ENCODE measurements around the gene DPF1. TPM values are rescaled to one million over a fixed set of nuclear protein-coding genes. Genes with fewer than 3 reads are reported as not detected.

The DPF1 gene
- total RNA-seq, 2 experiments from 2014 or later: not detected

DNA sequence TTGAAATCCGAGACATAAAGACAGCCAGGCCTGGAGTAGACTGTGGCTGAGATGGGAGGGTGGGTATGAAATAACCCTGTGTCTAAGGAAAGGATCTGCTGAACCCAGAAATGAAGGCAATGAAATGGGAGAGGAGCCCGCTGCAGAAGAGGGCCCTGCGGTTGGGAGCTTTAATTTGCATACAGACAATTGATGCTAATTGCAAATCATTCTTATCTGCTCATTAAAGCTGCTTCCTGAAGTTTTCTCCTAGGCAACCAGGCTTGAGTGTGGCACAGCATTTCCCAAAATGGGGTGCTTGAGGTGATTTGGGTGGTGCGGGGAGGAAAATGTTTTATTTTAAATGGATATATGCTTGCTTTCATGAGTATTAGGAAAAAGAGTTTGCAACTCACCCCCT lies 55.4 kb downstream of the DPF1 start:
- Histone ChIP-seq H3K27me3 (ENCODE audit: control insufficient read depth in 1 of 2, insufficient read depth in 2 of 2, low read length in 2 of 2) (no peaks in the 10 kb centered on the region), H3K27ac (ENCODE audit: low read depth in 1 of 2, low read length in 2 of 2) (no peak overlapping the region), H3K9me3 (ENCODE audit: control insufficient read depth in 1 of 2, insufficient read depth in 1 of 2, low read length in 2 of 2) (no peaks in the 10 kb centered on the region), H3K36me3 (ENCODE audit: insufficient read depth, low read length) (peaks cover 14% of the 10 kb centered on the region), H3K4me3 (ENCODE audit: low read length) (no peak overlapping the region), H3K4me1 (ENCODE audit: insufficient read depth, low read length) (no peaks in the 10 kb centered on the region)
- Mint-ChIP-seq H3K9me3 (no peaks in the 10 kb centered on the region), H3K27ac (no peak overlapping the region), H3K36me3 (ENCODE audit: low read depth) (peaks cover 61% of the 10 kb centered on the region), H3K4me3 (no peak overlapping the region), H3K4me1 (ENCODE audit: low read depth) (no peaks in the 10 kb centered on the region), H3K27me3 (no peaks in the 10 kb centered on the region)
- ATAC-seq (ENCODE audit: poor library complexity) (no peak), DNase-seq (no peak)
- intact Hi-C loops (cut with DNase I, micrococcal nuclease): no loop called here
- TF ChIP-seq, protein P1, sequence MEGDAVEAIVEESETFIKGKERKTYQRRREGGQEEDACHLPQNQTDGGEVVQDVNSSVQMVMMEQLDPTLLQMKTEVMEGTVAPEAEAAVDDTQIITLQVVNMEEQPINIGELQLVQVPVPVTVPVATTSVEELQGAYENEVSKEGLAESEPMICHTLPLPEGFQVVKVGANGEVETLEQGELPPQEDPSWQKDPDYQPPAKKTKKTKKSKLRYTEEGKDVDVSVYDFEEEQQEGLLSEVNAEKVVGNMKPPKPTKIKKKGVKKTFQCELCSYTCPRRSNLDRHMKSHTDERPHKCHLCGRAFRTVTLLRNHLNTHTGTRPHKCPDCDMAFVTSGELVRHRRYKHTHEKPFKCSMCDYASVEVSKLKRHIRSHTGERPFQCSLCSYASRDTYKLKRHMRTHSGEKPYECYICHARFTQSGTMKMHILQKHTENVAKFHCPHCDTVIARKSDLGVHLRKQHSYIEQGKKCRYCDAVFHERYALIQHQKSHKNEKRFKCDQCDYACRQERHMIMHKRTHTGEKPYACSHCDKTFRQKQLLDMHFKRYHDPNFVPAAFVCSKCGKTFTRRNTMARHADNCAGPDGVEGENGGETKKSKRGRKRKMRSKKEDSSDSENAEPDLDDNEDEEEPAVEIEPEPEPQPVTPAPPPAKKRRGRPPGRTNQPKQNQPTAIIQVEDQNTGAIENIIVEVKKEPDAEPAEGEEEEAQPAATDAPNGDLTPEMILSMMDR (IDR thresholded peaks at IDR 0.05): no peak
- CTCF ChIA-PET: no interaction called here
- POLR2A ChIA-PET: no interaction called here

DNA sequence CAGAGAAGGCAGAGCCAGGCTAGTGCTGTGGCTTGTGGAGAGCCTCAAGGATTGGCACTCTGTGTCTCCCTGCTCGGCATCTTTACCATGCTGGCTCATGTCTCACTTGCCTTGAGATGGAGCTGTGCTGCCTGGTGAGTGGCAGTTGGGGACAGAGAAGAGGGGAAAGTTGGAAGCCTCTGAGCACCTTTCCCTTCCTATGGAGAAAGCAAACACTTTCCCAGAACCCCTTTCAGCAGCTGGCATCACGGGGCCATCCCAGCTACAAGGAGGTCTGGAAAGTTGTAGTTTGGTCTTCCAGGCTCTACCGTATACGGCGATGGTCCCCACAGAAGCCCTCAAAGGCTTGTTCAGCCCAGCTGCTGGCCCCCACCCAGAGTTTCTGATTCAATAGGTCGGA lies 58.7 kb downstream of the DPF1 start:
- no peaks in the 10 kb centered on the region for H3K4me1 Mint-ChIP-seq (ENCODE audit: low read depth)
- no peak overlapping the region for H3K27ac ChIP-seq (ENCODE audit: low read depth in 1 of 2, low read length in 2 of 2)
- DNase-seq (no peak), ATAC-seq (ENCODE audit: poor library complexity) (no peak)
- CTCF ChIA-PET: no interaction called here
- POLR2A ChIA-PET: no interaction called here
- no peak overlapping the region for H3K4me3 ChIP-seq (ENCODE audit: low read length)
- intact Hi-C loops (cut with DNase I, micrococcal nuclease): no loop called here
- no peaks in the 10 kb centered on the region for H3K4me1 ChIP-seq (ENCODE audit: insufficient read depth, low read length)
- H3K36me3 ChIP-seq (ENCODE audit: insufficient read depth, low read length): peaks cover 33% of the 10 kb centered on the region
- TF ChIP-seq, protein P1 (IDR thresholded peaks at IDR 0.05): no peak
- H3K36me3 Mint-ChIP-seq (ENCODE audit: low read depth): peaks cover 75% of the 10 kb centered on the region
- H3K4me3 Mint-ChIP-seq: no peak overlapping the region
- no peak overlapping the region for H3K27ac Mint-ChIP-seq
- H3K27me3 Mint-ChIP-seq: no peaks in the 10 kb centered on the region
- no peaks in the 10 kb centered on the region for H3K9me3 Mint-ChIP-seq
- H3K9me3 ChIP-seq (ENCODE audit: control insufficient read depth in 1 of 2, insufficient read depth in 1 of 2, low read length in 2 of 2): peaks cover 9 to 28% of the 10 kb centered on the region in 2 experiments
- H3K27me3 ChIP-seq (ENCODE audit: control insufficient read depth in 1 of 2, insufficient read depth in 2 of 2, low read length in 2 of 2): no peaks in the 10 kb centered on the region

DNA sequence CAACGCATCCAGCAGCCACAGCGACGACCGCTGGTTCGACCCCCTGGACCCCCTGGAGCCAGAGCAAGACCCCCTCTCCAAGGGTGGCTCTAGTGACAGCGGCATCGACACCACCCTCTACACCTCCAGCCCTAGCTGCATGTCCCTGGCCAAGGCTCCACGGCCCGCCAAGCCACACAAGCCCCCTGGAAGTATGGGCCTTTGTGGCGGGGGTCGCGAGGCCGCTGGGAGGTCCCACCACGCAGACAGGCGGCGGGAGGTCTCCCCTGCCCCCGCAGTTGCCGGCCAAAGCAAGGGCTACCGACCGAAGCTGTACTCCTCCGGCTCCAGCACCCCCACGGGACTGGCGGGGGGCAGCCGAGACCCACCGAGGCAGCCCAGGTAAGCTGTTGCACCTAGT lies 59.5 kb downstream of the DPF1 start:
- no peak overlapping the region for H3K4me3 ChIP-seq (ENCODE audit: low read length)
- no peaks in the 10 kb centered on the region for H3K4me1 Mint-ChIP-seq (ENCODE audit: low read depth)
- peaks cover 33% of the 10 kb centered on the region for H3K36me3 ChIP-seq (ENCODE audit: insufficient read depth, low read length)
- peaks cover 9 to 29% of the 10 kb centered on the region in 2 experiments for H3K9me3 ChIP-seq (ENCODE audit: control insufficient read depth in 1 of 2, insufficient read depth in 1 of 2, low read length in 2 of 2)
- TF ChIP-seq, protein P1 (IDR thresholded peaks at IDR 0.05): no peak
- H3K27me3 ChIP-seq (ENCODE audit: control insufficient read depth in 1 of 2, insufficient read depth in 2 of 2, low read length in 2 of 2): no peaks in the 10 kb centered on the region
- H3K9me3 Mint-ChIP-seq: no peaks in the 10 kb centered on the region
- H3K27ac Mint-ChIP-seq: no peak overlapping the region
- intact Hi-C loops (cut with DNase I, micrococcal nuclease): no loop called here
- no peak overlapping the region for H3K4me3 Mint-ChIP-seq
- no peaks in the 10 kb centered on the region for H3K27me3 Mint-ChIP-seq
- H3K36me3 Mint-ChIP-seq (ENCODE audit: low read depth): peaks cover 73% of the 10 kb centered on the region
- no peak for ATAC-seq (ENCODE audit: poor library complexity)
- ChIA-PET CTCF (no interaction called here), POLR2A (no interaction called here)
- H3K4me1 ChIP-seq (ENCODE audit: insufficient read depth, low read length): no peaks in the 10 kb centered on the region
- no peak for DNase-seq
- no peak overlapping the region for H3K27ac ChIP-seq (ENCODE audit: low read depth in 1 of 2, low read length in 2 of 2)
